ENCODE results near the gene CASKIN2.

CASKIN2 gene

GRCh38 chr17:75505152-75505409 lies 10.3 kb downstream of the CASKIN2 start:
- DNase-seq (ENCODE audit: low spot score) = no peak

- DNase-seq (ENCODE audit: low spot score) = peak; percentile 68
Measured at GRCh38 chr17:75504347-75505151, 10.8 kb downstream of the CASKIN2 start.

- DNase-seq (ENCODE audit: low spot score) = no peak
Measured at GRCh38 chr17:75503976-75504346, 11.4 kb downstream of the CASKIN2 start.

GRCh38 chr17:75503337-75503950 lies 11.9 kb downstream of the CASKIN2 start:
- no peak for DNase-seq (ENCODE audit: low spot score)

GRCh38 chr17:75502721-75503329 lies 12.5 kb downstream of the CASKIN2 start:
- no peak for DNase-seq (ENCODE audit: low spot score)

- no peak for DNase-seq (ENCODE audit: low spot score)
Measured at GRCh38 chr17:75502072-75502720, 13.1 kb downstream of the CASKIN2 start.

- DNase-seq (ENCODE audit: low spot score) = no peak
Measured at GRCh38 chr17:75501378-75502071, 13.8 kb downstream of the CASKIN2 start.

GRCh38 chr17:75500419-75501216 lies 14.7 kb downstream of the CASKIN2 start:
- DNase-seq (ENCODE audit: low spot score) = no peak

GRCh38 chr17:75499313-75500022 lies 15.9 kb downstream of the CASKIN2 start:
- no peak for DNase-seq (ENCODE audit: low spot score)

GRCh38 chr17:75498726-75499213 lies 16.6 kb downstream of the CASKIN2 start:
- no peak for DNase-seq (ENCODE audit: low spot score)

- DNase-seq (ENCODE audit: low spot score) = no peak
Measured at GRCh38 chr17:75498039-75498725, 17.2 kb downstream of the CASKIN2 start.

- DNase-seq (ENCODE audit: low spot score) = no peak
Measured at GRCh38 chr17:75496005-75496404, 19.3 kb downstream of the CASKIN2 start.

- DNase-seq (ENCODE audit: low spot score) = no peak
Measured at GRCh38 chr17:75494326-75494877, 20.9 kb downstream of the CASKIN2 start.

- DNase-seq (ENCODE audit: low spot score) = no peak
Measured at GRCh38 chr17:75493476-75494129, 21.7 kb downstream of the CASKIN2 start.

GRCh38 chr17:75492555-75493168 lies 22.7 kb downstream of the CASKIN2 start:
- DNase-seq (ENCODE audit: low spot score) = no peak

- DNase-seq (ENCODE audit: low spot score) = no peak
Measured at GRCh38 chr17:75491680-75492079, 23.7 kb downstream of the CASKIN2 start.

GRCh38 chr17:75490953-75491649 lies 24.2 kb downstream of the CASKIN2 start:
- no peak for DNase-seq (ENCODE audit: low spot score)

- no peak for DNase-seq (ENCODE audit: low spot score)
Measured at GRCh38 chr17:75490173-75490743, 25.1 kb downstream of the CASKIN2 start.

All from NAMALWA (cell line).